ENCODE results near the gene TMEM81. TPM values are rescaled to one million over a fixed set of nuclear protein-coding genes. Genes with fewer than 3 reads are reported as not detected.

Gene TMEM81
- total and polyA plus RNA-seq, 2 of the 8 experiments (the other 6 are each of a cell fraction or from before 2014, with no cell fraction given) = 2.1 to 5.9 TPM

GRCh38 chr1:205066141-205066818 is 18.0 kb downstream of the TMEM81 start (continued):
- TF ChIP-seq CTCF (IDR thresholded peaks at IDR 0.05; ENCODE audit: control extremely low read depth in 1 of 3, insufficient read depth in 1 of 3, low read depth in 1 of 3, low read length in 3 of 3) = peak; percentile 52 to 60 (median 57)
